ENCODE measurements around the gene LAT. TPM values are rescaled to one million over a fixed set of nuclear protein-coding genes. Genes with fewer than 3 reads are reported as not detected.
"Not testable (repeated sequence)": the region's sequence is repeated elsewhere in the genome, so short reads cannot be mapped to it uniquely, and the experiment has no call there.

Gene LAT
- total RNA-seq, 1 donor = 34.0 TPM

DNA sequence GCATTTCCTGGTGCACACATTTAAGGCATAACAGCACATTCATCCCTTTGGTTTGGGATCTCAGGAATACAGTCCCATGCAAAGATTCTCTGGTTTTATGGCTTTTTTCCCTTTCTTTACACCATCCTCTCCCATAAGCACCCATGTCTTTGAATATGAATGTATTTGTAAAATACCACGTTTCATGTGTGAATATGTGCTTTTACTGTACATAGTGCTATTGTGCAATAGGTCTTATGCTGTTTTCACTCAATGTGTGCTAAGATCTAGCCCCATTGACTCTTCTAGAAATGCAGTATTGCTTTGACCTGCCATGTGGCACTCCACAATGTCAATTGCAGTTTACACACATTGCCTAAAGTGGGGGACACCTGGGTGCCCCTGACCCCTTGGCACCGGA is 20.4 kb upstream of the LAT start:
- H3K27me3 ChIP-seq (ENCODE audit: insufficient read depth, low read length) = no peaks in the 10 kb centered on the region
- H3K9me3 ChIP-seq (ENCODE audit: low read depth, low read length) = no peaks in the 10 kb centered on the region
- no peak overlapping the region for H3K4me3 ChIP-seq (ENCODE audit: low read length)
- no peaks in the 10 kb centered on the region for H3K4me1 ChIP-seq (ENCODE audit: insufficient read depth, low read length)

DNA sequence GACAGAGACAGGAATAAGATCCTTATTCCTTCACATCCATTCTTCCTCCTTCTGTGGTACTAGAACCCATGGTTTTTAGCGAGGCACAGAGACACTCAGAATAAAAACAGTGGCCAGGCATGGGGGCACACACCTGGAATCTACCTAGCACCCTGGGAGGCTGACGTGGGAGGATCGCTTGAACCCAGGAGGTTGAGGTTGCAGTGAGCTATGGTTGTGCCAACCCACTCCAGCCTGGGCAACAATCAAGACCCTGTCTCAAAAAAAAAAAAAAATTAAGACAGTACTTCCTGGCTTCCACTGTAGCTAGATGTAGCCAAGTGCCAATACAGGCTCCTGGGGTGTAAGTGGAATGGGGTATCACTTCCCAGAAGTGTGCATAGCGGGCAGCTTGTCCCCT is 17.7 kb upstream of the LAT start:
- no peaks in the 10 kb centered on the region for H3K9me3 ChIP-seq (ENCODE audit: low read depth, low read length)
- H3K4me3 ChIP-seq (ENCODE audit: low read length) = no peak overlapping the region
- H3K27me3 ChIP-seq (ENCODE audit: insufficient read depth, low read length) = no peaks in the 10 kb centered on the region
- H3K4me1 ChIP-seq (ENCODE audit: insufficient read depth, low read length) = no peaks in the 10 kb centered on the region

DNA sequence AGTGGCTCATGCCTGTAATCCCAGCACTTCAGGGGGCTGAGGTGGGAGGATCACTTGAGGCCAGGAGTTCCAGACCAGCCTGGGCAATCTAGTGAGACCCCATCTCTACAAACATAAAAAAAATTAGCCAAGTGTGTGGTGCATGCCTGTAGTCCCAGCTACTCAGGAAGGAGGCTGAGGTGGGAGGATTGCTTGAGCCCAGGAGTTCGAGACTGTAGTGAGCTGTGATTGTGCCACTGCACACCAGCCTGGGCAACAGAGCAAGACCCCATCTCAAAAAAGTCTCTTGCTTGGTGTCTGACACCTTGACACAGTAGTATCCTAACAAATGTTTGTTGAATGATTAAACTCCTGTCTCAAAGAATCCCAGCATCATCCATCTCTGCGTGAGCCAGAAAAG is 15.2 kb upstream of the LAT start:
- not testable (repeated sequence) for H3K27me3 ChIP-seq (ENCODE audit: insufficient read depth, low read length); H3K4me1 ChIP-seq (ENCODE audit: insufficient read depth, low read length); H3K4me3 ChIP-seq (ENCODE audit: low read length); H3K9me3 ChIP-seq (ENCODE audit: low read depth, low read length)

DNA sequence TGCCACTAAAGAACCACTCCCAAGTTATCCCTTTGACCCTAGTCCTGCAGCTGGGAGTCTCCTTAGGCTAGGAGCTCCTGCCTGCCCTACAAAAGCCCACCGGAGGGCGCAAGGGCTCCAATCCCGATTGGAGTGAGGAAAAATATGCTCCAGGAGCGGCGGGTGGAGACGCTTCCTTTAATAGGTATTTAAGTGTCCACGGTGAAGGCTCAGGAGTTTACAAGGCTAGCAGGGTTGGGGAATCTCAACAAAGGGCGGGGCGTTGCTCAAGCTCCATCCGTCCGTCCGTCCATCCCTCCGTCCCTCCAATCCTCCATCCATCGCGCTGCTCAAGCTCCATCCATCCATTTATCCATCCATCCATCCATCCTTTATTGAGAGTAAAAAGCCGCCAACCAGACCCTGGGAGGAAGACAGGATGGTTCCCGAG is 10.8 kb upstream of the LAT start:
- Histone ChIP-seq H3K27me3 (ENCODE audit: insufficient read depth, low read length) (no peaks in the 10 kb centered on the region), H3K9me3 (ENCODE audit: low read depth, low read length) (no peaks in the 10 kb centered on the region), H3K4me1 (ENCODE audit: insufficient read depth, low read length) (peaks cover 40% of the 10 kb centered on the region), H3K4me3 (ENCODE audit: low read length) (peak overlapping the region; percentile 77)

DNA sequence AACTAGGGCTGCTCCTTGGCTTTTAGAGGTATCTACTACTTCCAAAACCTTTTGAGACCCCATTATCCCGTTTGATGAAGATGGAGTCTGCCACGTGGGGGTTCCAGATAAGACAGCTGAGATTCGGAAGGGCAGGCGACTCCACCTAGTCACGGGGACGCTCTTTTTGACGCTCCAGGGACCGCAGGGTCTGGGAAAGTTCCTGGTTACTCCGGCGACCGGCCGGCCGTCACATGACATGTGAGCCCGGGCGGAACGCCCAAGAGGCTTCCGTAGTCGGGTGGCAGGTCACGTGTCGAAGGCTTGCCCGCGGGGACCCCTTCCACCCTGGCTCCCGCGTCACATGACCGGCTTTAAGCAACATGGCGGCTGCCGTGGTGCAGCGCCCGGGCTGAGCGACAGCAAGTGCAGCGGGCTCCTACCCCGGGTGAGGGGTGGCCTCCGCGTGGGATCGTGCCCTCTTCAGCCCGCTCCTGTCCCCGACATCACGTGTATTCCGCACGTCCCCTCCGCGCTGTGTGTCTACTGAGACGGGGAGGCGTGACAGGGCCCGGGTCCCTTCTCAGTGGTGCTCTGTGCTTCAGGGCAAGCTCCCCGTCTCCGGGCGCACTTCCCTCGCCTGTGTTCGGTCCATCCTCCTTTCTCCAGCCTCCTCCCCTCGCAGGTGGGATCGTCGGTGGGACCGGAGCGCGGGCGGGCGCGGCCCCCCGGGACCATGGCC is 10.3 kb upstream of the LAT start, which contains the start of gene SPNS1:
TSS of gene SPNS1 (plus strand) at position 342 of the 721 bp plus-strand sequence. CDS start at position 716, 374 bp downstream.
- Histone ChIP-seq H3K4me1 (ENCODE audit: insufficient read depth, low read length) (peaks cover 40% of the 10 kb centered on the region), H3K4me3 (ENCODE audit: low read length) (peak within 1 kb of the TSS; percentile 77), H3K27me3 (ENCODE audit: insufficient read depth, low read length) (no peaks in the 10 kb centered on the region), H3K9me3 (ENCODE audit: low read depth, low read length) (no peaks in the 10 kb centered on the region)

DNA sequence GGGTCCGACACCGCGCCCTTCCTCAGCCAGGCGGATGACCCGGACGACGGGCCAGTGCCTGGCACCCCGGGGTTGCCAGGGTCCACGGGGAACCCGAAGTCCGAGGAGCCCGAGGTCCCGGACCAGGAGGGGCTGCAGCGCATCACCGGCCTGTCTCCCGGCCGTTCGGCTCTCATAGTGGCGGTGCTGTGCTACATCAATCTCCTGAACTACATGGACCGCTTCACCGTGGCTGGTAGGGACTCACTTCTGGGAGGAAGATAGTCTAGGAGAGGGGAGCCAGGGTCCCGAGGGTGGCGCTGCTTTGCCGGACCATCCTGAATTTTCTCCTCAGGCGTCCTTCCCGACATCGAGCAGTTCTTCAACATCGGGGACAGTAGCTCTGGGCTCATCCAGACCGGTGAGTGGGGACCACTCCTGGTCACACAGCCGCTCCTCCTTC is 9.7 kb upstream of the LAT start:
- Histone ChIP-seq H3K4me1 (ENCODE audit: insufficient read depth, low read length) (peaks cover 40% of the 10 kb centered on the region), H3K9me3 (ENCODE audit: low read depth, low read length) (no peaks in the 10 kb centered on the region), H3K4me3 (ENCODE audit: low read length) (peak overlapping the region; percentile 77), H3K27me3 (ENCODE audit: insufficient read depth, low read length) (no peaks in the 10 kb centered on the region)

DNA sequence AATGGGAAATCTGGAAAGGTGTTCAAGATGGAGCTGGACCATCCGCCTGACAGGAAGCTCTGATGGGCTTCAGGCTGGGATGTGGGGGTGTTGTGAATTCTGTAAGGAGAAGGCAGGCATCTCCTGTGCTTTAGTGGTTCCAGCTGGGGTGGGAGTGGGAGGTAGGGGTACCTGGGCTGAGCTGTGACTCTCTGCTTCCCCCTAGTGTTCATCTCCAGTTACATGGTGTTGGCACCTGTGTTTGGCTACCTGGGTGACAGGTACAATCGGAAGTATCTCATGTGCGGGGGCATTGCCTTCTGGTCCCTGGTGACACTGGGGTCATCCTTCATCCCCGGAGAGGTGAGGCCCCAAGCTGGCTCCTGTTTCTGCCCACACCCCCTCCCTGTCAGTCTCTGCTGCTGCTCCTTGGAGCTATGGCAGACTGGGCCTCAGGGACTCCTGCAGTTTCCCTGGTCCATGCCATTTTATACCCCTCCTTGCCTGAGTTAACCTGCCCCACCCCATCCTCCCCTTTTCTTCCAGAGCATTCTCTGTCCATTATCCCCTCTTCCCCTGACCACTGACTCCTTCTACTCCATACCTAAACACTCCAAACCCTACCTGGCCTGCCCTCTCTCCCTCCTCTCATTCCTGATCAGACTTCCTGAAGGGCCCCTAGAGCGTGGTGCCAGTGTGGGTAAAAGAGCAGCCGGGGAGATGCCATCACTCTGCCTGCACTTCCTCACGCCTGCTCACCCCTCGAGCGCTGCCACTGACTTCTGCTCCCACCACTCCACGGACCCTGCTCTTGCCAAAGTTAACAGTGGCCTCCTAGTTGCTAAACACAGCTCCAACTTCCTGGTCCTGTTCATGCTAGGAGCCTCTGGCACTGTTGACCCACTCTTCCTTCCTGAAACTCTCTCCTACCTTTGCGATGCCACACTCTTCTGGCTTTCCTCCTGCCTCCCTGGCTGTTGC is 6.9 kb upstream of the LAT start:
- H3K9me3 ChIP-seq (ENCODE audit: low read depth, low read length) = no peaks in the 10 kb centered on the region

DNA sequence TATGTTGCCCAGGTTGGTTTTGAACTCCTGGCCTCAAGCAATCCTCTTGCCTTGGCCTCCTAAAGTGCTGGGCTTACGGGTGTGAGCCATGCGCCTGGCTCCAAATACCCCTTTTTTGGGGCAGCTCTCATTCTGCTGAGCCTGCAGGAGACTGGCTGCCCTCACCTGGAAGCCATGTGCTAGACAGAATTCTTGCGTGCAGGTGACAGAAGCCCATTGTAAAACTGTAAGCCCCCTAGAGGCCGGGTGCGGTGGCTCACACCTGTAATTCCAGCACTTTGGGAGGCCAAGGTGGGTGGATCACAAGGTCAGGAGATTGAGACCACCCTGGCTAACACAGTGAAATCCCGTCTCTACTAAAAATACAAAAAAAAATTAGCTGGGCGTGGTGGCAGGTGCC is 4.5 kb upstream of the LAT start:
- peaks cover 46% of the 10 kb centered on the region for H3K4me1 ChIP-seq (ENCODE audit: insufficient read depth, low read length)
- not testable (repeated sequence) for H3K4me3 ChIP-seq (ENCODE audit: low read length); H3K9me3 ChIP-seq (ENCODE audit: low read depth, low read length); H3K27me3 ChIP-seq (ENCODE audit: insufficient read depth, low read length)

More for the DNA sequence above, 6.9 kb upstream of the LAT start:
- H3K27me3 ChIP-seq (ENCODE audit: insufficient read depth, low read length) = no peaks in the 10 kb centered on the region
- no peak overlapping the region for H3K4me3 ChIP-seq (ENCODE audit: low read length)
- peaks cover 40% of the 10 kb centered on the region for H3K4me1 ChIP-seq (ENCODE audit: insufficient read depth, low read length)

DNA sequence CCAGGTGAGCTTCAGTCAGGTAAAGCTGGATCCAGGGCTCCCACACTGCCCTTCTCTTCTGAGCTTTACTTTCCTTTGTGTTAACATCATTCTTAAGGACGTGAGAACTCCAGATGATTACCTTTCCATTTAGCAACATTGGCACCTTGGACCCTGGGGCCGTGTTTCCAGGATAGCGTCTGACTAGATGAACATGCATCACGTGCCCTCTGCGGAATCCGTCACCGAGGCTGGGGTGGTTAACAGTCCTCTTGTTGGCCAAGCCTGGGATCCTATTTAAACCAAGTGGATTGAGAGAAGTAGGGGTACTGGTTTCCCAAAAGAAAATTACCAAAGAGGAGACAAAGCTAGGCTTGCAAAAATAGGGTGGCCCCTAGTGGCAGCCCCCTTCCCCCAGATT is 3.9 kb upstream of the LAT start:
- H3K4me1 ChIP-seq (ENCODE audit: insufficient read depth, low read length) = peaks cover 44% of the 10 kb centered on the region
- H3K27me3 ChIP-seq (ENCODE audit: insufficient read depth, low read length) = no peaks in the 10 kb centered on the region
- no peaks in the 10 kb centered on the region for H3K9me3 ChIP-seq (ENCODE audit: low read depth, low read length)
- no peak overlapping the region for H3K4me3 ChIP-seq (ENCODE audit: low read length)

DNA sequence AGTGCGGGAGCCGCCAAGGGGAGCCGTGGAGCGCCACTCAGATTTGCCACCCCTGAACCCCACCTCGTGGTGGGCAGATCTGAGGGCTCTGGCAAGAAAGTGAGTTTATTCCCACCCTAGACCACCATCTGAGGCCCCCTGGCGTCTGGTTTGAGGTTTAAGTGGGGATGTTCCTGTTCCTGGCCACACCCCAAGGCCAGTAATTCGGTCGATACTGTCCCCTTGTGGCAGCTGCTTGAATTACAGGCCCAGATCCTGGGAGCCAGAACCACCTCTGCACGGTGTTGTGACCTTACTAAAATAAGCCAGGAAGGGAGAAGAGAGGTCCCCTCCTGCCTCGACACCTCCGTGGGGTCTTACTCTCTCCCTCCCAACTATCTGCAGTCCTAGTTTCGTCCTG is 3.3 kb upstream of the LAT start:
- Histone ChIP-seq H3K9me3 (ENCODE audit: low read depth, low read length) (no peaks in the 10 kb centered on the region), H3K27me3 (ENCODE audit: insufficient read depth, low read length) (no peaks in the 10 kb centered on the region), H3K4me3 (ENCODE audit: low read length) (no peak overlapping the region), H3K4me1 (ENCODE audit: insufficient read depth, low read length) (peaks cover 38% of the 10 kb centered on the region)

DNA sequence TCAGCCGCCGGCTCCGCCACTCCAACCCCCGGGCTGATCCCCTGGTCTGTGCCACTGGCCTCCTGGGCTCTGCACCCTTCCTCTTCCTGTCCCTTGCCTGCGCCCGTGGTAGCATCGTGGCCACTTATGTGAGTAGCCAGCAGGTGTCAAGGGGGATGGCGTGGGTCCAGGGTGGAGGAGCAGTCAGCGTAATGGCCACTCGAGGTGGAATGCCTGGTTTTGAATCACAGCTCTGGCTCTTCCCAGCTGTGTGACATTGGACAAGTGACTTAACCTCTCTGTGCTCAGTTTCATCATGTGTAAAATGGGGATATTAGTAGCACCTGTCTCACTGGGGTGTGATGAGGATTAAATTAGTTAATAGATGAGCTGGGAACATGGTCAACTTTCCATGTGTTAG is 2.4 kb upstream of the LAT start:
- Histone ChIP-seq H3K9me3 (ENCODE audit: low read depth, low read length) (no peaks in the 10 kb centered on the region), H3K4me1 (ENCODE audit: insufficient read depth, low read length) (peaks cover 35% of the 10 kb centered on the region), H3K27me3 (ENCODE audit: insufficient read depth, low read length) (no peaks in the 10 kb centered on the region), H3K4me3 (ENCODE audit: low read length) (no peak overlapping the region)

DNA sequence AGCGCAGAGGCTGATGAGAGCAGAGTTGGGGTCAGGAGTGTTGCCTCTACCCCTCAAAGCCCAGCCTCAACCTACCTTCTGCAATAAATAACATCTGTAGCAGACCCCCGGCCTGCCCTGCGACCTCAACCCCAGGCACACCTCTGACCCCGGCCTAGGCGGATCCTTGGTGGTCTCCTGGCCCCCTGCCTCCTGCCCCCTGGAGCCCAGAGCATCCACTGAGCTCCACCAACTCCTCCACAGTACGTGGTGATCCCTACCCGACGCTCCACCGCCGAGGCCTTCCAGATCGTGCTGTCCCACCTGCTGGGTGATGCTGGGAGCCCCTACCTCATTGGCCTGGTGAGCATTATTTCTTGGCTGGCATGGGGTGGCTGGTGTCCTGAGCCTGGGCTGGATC is 1.9 kb upstream of the LAT start:
- Histone ChIP-seq H3K4me1 (ENCODE audit: insufficient read depth, low read length) (peaks cover 33% of the 10 kb centered on the region), H3K27me3 (ENCODE audit: insufficient read depth, low read length) (no peaks in the 10 kb centered on the region), H3K4me3 (ENCODE audit: low read length) (no peak overlapping the region), H3K9me3 (ENCODE audit: low read depth, low read length) (no peaks in the 10 kb centered on the region)

DNA sequence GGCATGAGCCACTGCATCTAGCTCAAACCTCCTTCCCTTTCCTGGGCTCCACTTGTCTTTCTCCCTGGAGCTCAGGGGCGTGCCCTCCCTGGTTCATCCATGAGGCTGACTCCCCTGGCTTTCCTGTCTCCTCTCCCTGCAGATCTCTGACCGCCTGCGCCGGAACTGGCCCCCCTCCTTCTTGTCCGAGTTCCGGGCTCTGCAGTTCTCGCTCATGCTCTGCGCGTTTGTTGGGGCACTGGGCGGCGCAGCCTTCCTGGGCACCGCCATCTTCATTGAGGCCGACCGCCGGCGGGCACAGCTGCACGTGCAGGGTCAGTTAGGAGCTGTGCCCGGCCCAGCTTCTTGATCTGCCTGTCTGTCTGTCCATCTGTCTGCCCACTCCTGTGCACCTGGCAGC is 1.2 kb upstream of the LAT start:
- H3K4me3 ChIP-seq (ENCODE audit: low read length) = no peak overlapping the region
- H3K27me3 ChIP-seq (ENCODE audit: insufficient read depth, low read length) = no peaks in the 10 kb centered on the region
- H3K9me3 ChIP-seq (ENCODE audit: low read depth, low read length) = no peaks in the 10 kb centered on the region
- H3K4me1 ChIP-seq (ENCODE audit: insufficient read depth, low read length) = peaks cover 31% of the 10 kb centered on the region

DNA sequence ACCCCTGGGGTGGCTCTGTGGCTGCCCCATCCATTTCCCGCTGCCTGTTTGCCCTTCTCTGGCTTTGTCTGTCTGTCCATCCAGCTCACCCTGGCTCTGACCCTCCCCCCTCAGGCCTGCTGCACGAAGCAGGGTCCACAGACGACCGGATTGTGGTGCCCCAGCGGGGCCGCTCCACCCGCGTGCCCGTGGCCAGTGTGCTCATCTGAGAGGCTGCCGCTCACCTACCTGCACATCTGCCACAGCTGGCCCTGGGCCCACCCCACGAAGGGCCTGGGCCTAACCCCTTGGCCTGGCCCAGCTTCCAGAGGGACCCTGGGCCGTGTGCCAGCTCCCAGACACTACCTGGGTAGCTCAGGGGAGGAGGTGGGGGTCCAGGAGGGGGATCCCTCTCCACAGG is 761 bp upstream of the LAT start:
- H3K9me3 ChIP-seq (ENCODE audit: low read depth, low read length) = no peaks in the 10 kb centered on the region
- H3K4me1 ChIP-seq (ENCODE audit: insufficient read depth, low read length) = peaks cover 34% of the 10 kb centered on the region
- no peak overlapping the region for H3K4me3 ChIP-seq (ENCODE audit: low read length)
- no peaks in the 10 kb centered on the region for H3K27me3 ChIP-seq (ENCODE audit: insufficient read depth, low read length)

DNA sequence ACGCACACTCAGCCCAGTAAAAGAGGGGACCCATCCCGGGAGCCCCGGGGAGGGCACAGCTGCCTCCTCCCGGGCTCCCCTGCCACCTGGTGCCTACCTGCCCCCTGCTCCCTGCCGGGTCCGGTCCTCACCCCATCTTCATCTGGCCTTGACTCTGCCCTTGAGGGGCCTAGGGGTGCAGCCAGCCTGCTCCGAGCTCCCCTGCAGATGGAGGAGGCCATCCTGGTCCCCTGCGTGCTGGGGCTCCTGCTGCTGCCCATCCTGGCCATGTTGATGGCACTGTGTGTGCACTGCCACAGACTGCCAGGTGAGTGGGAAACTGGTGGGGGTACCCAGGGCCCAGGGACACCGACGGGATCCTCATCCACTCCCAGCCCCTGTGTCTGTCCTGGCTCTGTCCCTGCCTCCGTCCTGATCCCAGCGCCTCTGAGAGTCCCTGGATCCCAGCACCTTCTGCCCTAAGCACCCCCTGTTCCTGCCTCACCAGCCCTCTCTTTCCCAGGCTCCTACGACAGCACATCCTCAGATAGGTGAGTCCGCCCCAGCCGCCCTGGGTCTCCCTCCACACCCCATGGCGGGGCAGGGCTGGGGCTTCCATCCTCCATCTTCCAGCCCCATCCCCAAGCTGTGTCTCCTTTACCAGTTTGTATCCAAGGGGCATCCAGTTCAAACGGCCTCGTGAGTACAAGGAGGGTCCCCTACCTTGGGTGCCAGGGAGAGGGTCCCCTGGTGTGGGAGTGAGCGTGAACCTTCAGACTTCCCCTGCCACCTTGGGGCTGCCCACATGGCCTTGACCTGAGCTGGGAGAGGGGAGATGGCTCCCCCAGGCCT is 574 bp downstream of the LAT start:
- Histone ChIP-seq H3K27me3 (ENCODE audit: insufficient read depth, low read length) (no peaks in the 10 kb centered on the region), H3K9me3 (ENCODE audit: low read depth, low read length) (no peaks in the 10 kb centered on the region), H3K4me1 (ENCODE audit: insufficient read depth, low read length) (peaks cover 43% of the 10 kb centered on the region), H3K4me3 (ENCODE audit: low read length) (peak overlapping the region; percentile 67)
